NCI-H82 (cell line): Measurements from ENCODE around the gene HMGCS2.
"Not testable (repeated sequence)": the region's sequence is repeated elsewhere in the genome, so short reads cannot be mapped to it uniquely, and the experiment has no call there.

Experiments used
- DNase-seq: peaks from one replicate; lab custom pipeline; 2025; lab: John Stamatoyannopoulos, UW

Gene HMGCS2

GRCh38 chr1:119787776-119788175 is 19.1 kb upstream of the HMGCS2 start:
- no peak for DNase-seq

GRCh38 chr1:119786473-119787050 is 17.9 kb upstream of the HMGCS2 start:
- peak; percentile 5 for DNase-seq

GRCh38 chr1:119786046-119786445 is 17.3 kb upstream of the HMGCS2 start:
- not testable (repeated sequence) for DNase-seq

GRCh38 chr1:119784191-119784781 is 15.6 kb upstream of the HMGCS2 start:
- DNase-seq, result no peak

- no peak for DNase-seq
These were observed 14.9 kb upstream of the HMGCS2 start for GRCh38 chr1:119783354-119784185.

GRCh38 chr1:119782631-119783325 is 14.1 kb upstream of the HMGCS2 start:
- no peak for DNase-seq

- no peak for DNase-seq
These were observed 12.9 kb upstream of the HMGCS2 start for GRCh38 chr1:119781434-119782210.

GRCh38 chr1:119779869-119780356 is 11.2 kb upstream of the HMGCS2 start:
- no peak for DNase-seq

GRCh38 chr1:119778886-119779560 is 10.3 kb upstream of the HMGCS2 start:
- no peak for DNase-seq

GRCh38 chr1:119778359-119778758 is 9.7 kb upstream of the HMGCS2 start:
- DNase-seq, result no peak

- peak; percentile 90 for DNase-seq
These were observed 6.2 kb upstream of the HMGCS2 start for GRCh38 chr1:119774746-119775490.

GRCh38 chr1:119773711-119774241 is 5.1 kb upstream of the HMGCS2 start:
- peak; percentile 89 for DNase-seq

- no peak for DNase-seq
These were observed 3.6 kb upstream of the HMGCS2 start for GRCh38 chr1:119772298-119772697.

GRCh38 chr1:119771770-119772169 is 3.1 kb upstream of the HMGCS2 start:
- DNase-seq, result no peak

GRCh38 chr1:119771016-119771415 is 2.3 kb upstream of the HMGCS2 start:
- DNase-seq, result peak; percentile 62

GRCh38 chr1:119767486-119767885 is 1.2 kb downstream of the HMGCS2 start:
- DNase-seq, result peak; percentile 93

- DNase-seq, result peak; percentile 51
These were observed 2.3 kb downstream of the HMGCS2 start for GRCh38 chr1:119766374-119766794.

- no peak for DNase-seq
These were observed 4.5 kb downstream of the HMGCS2 start for GRCh38 chr1:119764220-119764619.

GRCh38 chr1:119762953-119763352 is 5.8 kb downstream of the HMGCS2 start:
- no peak for DNase-seq

- no peak for DNase-seq
These were observed 6.3 kb downstream of the HMGCS2 start for GRCh38 chr1:119762409-119762808.
